GM19328 (cell line): ENCODE measurements around the gene CABLES1.
"Not testable (repeated sequence)": the region's sequence is repeated elsewhere in the genome, so short reads cannot be mapped to it uniquely, and the experiment has no call there.

ENCODE experiments used
- ATAC-seq: cut with Tn5 transposase; IDR thresholded peaks from one replicate; pipeline ENCODE4 v1.9.1; 2021; ENCODE audit warnings: mild to moderate bottlenecking, moderate library complexity; ENCODE audit not compliant: unreplicated experiment

Gene CABLES1

GRCh38 chr18:23134780-23135549 is at the start of gene CABLES1:
CABLES1 (plus strand) TSS chr18:23135485; CDS start chr18:23135763, 278 bp downstream.
- ATAC-seq = peak; percentile 23

DNA sequence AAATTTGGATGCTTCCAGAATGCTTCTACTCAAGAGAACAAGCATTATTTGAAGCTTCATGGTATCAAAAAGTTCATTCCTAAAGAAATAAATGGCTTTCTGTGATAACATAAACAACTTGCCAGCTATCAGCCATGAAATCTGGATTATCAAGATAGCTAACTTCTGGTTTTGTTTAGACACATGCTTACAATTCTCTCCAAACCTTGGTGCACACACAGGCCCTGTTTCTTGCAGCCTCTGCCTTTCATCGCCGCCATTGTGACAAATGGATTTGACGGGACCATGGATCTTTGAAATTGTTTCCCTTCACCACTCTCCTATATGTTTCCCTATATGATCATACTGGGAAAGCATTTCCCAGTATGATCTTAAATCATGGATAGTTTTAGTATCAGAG is 47.9 kb upstream of the CABLES1 start:
- no peak for ATAC-seq

DNA sequence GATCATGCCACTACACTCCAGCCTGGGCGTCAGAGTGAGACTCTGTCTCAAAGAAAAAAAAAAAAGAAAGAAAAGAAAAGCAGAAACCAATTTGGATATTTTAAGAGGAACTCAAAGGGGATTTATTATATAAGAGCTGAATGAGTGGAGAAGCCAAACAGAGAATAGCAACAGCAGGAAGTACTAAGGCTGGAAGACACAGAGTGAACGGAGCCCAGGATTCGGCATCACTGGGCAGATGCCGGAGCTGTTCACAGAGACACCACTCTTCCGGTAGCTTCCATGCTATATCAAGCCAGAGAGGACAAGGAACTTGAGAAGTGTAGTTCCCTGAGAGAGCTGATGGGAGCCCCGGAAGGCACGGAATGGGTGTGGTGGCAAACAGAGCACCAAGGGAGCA is 47.0 kb upstream of the CABLES1 start:
- ATAC-seq = no peak

GRCh38 chr18:23091017-23091993 is 44.0 kb upstream of the CABLES1 start:
- ATAC-seq = not testable (repeated sequence)

DNA sequence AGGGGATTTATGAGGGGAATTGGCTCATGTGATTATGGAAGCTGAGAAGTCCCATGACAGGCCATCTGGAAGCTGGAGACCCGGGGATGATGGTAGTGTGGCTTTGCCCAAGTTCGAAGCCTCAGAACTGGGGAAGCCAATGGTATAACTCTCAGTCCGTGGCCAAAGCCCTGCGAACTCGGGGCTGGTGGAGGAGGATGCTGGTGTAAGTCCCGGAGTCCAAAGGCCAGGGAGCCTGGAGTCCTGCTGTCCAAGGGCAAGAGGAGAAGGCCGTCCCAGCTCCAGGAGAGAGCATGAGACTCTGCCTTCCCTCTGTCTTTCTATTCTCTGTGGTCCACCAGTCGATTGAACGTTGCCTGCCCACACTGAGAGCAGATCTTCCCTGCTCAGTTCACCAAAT is 43.2 kb upstream of the CABLES1 start:
- ATAC-seq = no peak

- ATAC-seq = not testable (repeated sequence)
These were observed 42.2 kb upstream of the CABLES1 start for GRCh38 chr18:23093130-23093529.

- no peak for ATAC-seq
These were observed 41.5 kb upstream of the CABLES1 start for GRCh38 chr18:23093772-23094171.

- no peak for ATAC-seq
These were observed 40.7 kb upstream of the CABLES1 start for GRCh38 chr18:23094411-23095190.

DNA sequence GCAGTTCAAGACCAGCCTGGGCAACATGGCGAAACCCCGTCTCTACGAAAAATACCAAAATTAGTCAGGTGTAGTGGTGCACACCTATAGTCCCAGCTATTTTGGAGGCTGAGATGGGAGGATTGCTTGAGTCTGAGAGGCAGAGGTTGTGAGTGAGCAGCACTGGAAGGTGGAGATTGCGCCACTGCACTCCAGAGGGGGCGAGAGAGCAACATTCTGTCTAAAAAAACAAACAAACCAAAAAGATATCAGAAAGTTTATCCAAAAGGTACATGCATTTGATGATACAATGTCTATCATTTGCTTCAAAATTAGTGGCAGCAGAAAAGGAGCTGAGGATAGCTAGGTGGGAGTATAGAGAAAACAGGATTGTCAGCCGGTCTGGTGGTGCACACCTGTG is 39.8 kb upstream of the CABLES1 start:
- ATAC-seq = no peak

DNA sequence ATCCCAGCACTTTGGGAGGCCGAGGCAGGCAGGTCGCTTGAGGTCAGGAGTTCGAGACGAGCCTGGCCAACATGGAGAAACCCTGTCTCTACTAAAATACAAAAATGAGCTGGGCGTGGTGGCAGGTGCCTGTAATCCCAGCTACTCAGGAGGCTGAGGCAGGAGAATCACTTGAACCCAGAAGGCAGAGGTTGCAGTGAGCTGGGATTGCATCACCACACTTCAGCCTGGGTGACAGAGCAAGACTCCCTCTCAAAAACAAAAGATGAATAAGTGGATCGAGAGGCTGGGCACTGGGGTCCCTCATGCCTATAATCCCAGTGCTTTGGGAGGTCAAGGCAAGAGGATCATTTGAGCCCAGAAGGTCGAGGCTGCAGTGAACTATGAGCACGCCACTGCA is 38.3 kb upstream of the CABLES1 start:
- not testable (repeated sequence) for ATAC-seq

DNA sequence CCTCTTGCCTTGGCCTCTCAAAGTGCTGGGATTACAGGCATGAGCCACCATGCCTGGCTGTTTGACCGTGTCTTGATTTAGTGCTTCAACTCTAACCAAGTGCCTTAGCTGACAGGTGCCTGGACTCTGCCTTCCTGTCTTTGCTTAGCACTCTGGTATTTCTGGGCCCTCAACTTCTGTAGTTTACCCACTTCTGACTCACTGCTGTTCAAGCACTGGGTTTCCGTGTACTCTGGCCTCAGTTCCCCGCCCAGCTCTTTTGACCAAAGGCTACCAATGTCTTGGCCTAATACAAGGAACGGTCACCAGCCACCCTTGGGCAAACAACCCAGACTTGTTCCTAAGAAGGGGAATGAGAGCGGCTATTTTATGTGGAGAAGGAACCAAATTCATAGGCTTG is 35.7 kb upstream of the CABLES1 start:
- ATAC-seq = no peak

GRCh38 chr18:23101861-23102432 is 33.3 kb upstream of the CABLES1 start:
- ATAC-seq = no peak

GRCh38 chr18:23102493-23103261 is 32.6 kb upstream of the CABLES1 start:
- ATAC-seq = no peak

- ATAC-seq = no peak
These were observed 31.8 kb upstream of the CABLES1 start for GRCh38 chr18:23103449-23103848.

GRCh38 chr18:23105030-23105429 is 30.3 kb upstream of the CABLES1 start:
- ATAC-seq = no peak

DNA sequence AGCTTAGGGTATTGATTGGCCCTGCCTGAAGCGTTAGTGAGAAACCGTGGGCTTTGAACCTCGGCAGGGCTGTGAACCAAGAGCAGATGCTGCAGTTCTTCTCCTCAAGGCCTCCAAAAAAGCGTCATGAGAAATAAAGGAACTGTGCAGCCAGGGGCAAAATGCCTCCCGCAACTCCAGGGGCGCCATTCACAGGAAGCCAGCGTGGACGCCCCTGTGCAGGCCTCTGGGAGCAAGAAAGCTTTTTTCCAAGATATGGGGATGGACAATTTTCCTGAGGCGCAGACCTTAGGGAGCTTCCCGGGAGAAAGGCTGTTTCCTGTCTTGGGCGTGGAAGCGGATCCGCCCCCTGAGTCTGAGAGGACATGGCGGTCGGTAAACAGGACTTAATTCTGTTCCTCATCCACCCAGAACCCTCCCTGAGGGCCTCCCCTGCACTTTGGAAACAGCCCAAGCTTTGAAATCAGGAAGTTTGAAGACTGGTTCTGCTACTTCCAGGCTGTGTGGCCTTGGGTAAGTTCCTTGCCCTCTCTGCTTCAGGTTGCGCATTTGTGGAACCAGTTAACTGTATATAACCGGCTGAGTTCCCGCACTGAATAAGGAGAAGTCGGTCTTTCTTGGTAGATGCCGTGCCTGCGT is 29.6 kb upstream of the CABLES1 start:
- ATAC-seq = no peak

- no peak for ATAC-seq
These were observed 28.7 kb upstream of the CABLES1 start for GRCh38 chr18:23106575-23106974.

DNA sequence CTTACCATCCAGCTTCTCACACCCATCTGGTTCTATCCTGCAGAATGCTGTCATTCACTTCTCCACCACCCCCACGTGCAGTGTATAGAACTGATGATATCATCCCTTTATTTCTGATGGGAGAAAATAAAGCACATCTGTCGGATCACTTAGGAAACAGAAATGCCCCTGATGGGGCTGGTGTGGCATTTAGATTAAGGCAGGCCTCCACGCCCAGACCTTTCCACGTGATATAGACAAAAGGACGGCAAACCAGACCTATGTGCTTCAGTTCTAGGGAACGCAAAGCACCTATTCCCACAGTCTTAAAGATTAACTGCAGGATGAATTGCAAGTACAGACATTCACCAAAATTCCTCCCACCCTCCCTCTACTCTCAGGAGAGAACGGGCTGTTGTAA is 27.6 kb upstream of the CABLES1 start:
- no peak for ATAC-seq

- no peak for ATAC-seq
These were observed 26.8 kb upstream of the CABLES1 start for GRCh38 chr18:23108496-23108895.
